Right hindlimb (tissue), 1 donor: ENCODE data around the gene POLR3GL.
A peak's percentile ranks its signal among the peaks of the same experiment; 100 is the strongest.
"Not testable (repeated sequence)": the region's sequence is repeated elsewhere in the genome, so short reads cannot be mapped to it uniquely, and the experiment has no call there.

ENCODE experiments used
- DNase-seq: peaks from one replicate; pipeline ENCODE4 v3.0.0-alpha.2; 2018

POLR3GL gene, protein sequence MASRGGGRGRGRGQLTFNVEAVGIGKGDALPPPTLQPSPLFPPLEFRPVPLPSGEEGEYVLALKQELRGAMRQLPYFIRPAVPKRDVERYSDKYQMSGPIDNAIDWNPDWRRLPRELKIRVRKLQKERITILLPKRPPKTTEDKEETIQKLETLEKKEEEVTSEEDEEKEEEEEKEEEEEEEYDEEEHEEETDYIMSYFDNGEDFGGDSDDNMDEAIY

DNA sequence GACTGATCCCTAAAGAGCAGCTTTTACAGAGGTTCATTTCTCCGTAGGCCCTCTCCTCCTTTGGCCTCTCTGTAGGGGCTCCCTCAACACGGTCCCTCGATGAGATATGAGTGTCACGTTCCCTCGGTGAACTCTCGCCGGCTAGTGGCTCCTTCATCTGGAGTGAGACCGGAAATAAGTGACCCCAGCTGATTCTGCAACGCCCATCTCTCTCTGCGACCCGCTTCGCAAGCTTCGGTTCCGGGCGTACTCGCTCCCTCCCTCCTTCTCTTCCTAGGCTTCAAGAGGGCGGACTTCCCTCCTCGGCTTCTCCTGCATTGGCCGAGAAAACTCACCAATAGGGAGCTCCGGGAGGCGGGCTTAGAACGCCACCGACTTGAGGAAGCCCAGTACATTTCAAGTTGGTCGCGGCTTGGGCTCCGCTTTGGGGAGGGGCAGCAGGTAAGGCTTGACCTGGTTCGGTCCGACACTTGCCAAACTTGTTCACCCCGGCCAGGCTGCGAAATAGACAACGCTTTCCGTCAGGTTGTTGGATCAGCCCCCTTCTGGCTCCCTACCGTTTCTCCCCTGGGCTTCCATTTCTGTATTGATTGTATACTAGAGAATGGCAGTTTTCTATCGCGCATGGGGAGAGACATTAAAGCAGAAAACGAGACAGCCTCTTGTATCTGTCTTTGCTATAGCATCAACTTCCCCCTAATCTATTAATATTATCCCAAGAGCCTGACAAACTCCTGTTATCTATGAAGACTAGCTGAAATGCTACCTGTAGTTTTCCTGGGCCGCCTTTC, at the start of gene POLR3GL, which contains the start of gene ANKRD34A:
Gene POLR3GL, plus strand, starts transcription at position 363 of the 791 bp plus-strand sequence. CDS start 10,176 bp downstream, outside the sequence.
Gene ANKRD34A, minus strand, starts transcription at position 248 of the 791 bp plus-strand sequence. CDS start 2,816 bp downstream, outside the sequence.
- DNase-seq, result peak; percentile 96

DNA sequence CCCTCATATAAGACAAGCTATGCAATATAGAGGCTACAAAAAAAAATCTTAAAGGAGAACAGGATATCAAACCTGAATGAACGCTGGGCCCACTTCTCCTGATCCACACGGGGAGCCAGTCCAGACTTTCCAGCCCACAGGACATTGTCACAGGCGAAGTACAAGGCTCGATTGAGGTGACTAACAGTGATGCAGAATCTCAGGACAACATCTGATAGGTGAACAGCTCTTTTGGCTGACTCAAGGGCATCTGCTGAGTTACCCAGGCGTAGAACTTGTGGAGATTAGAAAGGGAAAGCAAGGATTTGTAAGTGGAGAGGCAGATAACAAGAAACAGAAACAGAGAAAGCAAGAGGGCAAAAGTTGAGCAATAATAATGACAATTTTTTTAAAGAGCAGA, 47.7 kb upstream of the POLR3GL start:
- no peak for DNase-seq

DNA sequence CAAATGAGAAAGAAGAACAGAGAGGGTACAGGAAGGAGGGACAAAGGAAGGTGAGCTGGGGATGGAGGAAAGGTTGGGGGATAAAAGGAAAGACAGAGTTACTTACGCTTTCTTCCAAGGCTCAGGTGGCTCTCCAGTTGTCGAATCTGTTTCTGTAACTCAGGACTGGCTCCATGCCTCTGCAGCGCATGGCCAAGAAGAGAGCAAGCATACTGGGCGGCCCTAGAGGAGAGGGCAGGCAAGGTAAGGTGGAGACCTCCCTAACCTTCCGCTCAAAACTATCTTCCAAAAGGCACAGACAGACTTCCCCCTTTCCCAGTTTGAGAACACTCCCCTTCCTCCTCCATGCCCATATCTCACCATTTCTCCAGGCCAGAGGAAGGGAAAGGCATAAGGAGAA, 46.9 kb upstream of the POLR3GL start:
- DNase-seq, result no peak

DNA sequence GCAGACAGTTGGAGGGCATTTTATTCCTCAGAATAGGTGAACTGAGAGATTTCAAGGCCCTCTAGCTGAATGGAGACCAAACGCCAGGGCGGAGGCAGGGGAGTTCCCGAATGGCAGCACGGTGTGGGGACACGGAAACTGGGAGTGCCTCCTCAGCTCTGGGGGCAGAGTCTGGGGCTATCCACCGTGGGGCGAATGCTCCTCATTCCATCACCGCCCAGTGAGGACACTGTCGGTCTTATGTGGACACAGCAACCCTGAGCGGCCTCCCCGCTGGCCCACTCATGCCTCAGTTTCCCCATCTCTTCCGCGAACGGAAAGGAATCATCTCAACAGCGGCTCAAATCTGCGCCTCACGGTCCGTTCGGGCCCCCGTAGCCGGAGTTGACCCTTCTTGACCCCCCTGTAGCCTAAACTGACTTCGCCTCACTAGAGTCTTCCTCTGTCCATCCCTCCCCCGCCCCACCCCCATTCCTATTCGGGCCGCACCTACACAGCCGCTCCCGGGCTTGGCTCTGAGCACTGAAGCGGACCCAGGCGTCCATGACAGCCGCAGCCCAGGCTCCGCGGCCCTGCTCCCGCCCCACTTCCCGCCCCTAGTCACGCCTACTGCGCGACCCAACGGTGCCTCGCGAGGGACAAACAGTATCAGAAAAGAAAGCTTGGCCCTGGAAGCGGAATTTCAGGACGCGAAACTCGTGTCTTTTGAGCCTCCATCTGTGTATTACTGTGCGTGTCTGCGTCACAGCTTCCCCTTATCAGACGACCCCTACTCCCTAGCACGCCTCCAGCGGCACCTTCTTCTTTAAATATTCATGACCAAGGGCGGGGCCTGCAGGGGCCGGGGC, 46.1 kb upstream of the POLR3GL start, which contains the start of gene PEX11B:
Gene PEX11B, minus strand, starts transcription at position 574 of the 848 bp plus-strand sequence. Its CDS starts 29 bp downstream, at position 545.
- DNase-seq, result peak; percentile 91

DNA sequence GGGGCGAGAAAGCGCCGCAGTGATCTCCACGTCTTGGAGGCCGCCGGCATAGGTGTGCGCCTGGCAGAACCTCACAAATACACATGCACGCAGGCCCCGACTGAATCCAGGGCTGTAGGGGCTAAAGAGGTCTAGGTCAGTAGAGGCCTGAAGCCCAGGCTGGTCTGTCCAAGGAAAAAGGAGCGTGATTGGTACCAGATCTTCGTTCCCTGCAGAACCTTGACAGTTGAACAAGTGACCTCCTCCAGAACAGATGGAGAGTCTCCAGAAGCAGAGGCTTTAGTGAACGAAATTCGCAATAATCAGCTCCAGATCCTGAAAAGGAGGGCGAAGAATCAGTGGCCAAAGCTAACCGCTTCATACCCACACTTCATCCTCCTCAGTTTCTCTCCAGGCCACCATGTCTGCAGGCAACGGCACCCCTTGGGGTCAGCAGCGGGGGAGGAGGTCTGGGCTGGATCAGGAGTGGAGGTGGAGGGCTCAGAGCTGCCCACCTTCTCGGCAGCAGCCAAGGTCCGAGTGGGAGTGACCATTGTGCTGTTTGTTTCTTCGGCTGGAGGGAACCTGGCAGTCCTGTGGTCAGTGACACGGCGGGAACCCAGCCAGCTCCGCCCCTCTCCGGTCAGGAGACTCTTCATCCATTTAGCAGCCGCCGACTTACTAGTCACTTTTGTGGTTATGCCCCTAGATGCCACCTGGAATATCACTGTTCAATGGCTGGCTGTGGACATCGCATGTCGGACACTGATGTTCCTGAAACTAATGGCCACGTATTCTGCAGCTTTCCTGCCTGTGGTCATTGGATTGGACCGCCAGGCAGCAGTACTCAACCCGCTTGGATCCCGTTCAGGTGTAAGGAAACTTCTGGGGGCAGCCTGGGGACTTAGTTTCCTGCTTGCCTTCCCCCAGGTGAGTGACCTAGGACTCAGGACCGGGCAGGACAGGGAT, 45.2 kb upstream of the POLR3GL start:
- DNase-seq, result peak; percentile 63

DNA sequence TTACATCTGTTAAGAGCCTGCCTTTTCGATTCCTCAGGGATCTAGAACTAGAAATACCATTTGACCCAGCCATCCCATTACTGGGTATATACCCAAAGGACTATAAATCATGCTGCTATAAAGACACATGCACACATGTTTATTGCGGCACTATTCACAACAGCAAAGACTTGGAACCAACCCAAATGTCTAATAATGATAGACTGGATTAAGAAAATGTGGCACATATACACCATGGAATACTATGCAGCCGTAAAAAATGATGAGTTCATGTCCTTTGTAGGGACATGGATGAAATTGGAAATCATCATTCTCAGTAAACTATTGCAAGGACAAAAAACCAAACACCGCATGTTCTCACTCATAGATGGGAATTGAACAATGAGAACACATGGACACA, 44.2 kb upstream of the POLR3GL start:
- not testable (repeated sequence) for DNase-seq

DNA sequence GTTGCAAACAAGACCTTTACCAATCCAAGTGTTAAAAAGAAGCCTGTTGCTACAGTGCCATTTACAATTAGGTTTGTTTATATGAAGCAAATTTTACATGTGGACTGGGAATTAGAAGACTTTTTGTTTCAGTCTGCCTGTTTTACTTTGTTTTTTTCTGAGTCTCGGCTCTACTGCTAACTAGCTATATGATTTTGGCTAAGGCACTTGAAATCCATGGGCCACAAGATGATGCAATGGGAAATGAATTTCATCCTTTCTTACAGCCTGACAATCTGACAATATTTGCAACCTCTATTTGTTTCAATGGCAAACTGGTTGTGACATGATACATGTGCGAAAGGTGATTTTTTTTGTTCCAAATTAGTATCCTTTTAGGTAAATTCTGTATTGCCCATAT, 42.2 kb upstream of the POLR3GL start:
- no peak for DNase-seq

DNA sequence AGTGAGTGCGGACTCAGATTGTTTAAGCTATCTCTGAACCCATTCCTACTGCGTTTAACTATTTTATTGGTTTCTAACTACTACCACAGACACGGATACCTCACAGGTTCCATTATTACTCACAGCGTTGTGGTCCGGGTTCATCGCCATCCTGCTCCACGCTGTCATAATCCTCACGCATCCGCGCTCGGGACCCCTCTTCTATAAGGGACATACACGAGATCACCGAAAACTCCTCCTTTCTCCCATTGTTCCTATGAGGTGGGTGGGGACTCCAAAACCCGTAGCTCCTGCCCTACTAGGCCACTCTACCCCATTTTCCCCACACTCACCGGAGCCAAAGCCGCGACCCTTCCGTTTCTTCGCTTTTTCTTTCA, 37.8 kb upstream of the POLR3GL start:
- no peak for DNase-seq

DNA sequence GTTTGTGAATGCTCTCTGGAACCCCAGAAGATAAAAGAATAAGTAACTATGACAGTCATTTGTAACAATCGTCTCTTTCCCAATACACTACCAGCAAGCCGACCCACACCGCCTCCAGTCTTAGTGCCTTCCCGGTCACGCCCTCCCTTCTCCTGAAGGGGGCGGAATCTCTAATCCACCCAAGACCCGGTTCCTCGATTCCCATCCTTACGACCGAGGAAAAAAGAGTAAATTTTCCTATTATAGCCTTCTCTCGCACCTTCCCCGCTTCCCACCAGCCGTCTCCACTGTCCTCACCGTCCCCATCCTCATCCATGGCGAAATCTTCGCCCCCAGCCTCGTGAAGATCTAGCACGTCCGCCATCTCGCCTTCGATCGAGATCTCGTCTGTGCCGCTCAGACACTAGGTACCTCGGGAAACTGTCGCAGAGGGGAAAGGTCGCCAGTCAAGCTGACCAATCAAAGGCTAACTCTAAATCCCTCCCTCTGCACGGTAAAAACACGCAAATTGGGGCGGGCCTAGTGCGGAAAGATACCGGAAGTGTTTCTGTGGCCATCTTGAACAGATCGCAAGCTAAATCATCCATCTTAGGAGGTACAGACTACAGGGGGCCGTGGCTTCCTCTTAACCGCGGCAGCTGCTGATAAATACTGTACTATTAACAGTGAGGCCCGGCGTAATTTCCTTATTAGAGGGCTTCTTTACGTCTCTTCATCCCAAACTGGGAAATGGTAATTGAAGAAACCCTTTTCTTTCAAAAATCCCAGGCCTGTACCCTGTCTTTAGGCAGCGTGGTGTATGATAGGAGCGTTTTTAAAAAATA, 37.2 kb upstream of the POLR3GL start, which contains the start of gene RBM8A:
Gene RBM8A, minus strand, starts transcription at position 422 of the 824 bp plus-strand sequence. Its CDS starts 58 bp downstream, at position 364.
- DNase-seq, result peak; percentile 98

DNA sequence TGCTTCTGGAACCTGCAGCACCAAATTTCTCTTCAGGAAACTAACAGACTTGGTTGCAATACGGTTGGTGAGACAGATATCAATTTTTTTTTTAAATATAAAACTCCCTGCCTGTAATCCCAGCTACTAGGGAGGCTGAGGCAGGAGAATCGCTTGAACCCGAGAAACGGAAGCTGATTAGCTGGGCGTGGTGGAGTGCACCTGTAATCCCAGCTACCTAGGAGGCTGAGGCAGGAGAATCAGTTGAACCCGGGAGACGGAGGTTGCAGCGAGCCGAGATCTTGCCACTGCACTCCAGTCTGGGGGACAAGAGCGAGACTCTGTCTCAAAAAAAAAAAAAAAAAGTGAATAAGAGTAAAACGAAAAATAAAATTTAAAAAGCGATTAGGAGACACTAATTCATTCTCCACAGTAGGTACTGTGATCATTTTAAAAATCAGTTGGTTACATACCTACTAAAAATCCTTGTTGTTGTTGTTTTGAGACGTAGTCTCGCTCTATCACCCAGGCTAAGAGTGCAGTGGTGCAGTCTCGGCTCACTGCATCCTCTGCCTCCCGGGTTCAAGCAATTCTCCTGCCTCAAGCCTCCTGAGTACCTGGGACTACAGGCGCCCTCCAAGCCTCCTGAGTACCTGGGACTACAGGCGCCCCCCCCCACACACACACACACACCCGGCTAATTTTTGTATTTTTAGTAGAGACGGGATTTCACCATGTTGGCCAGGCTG, 36.4 kb upstream of the POLR3GL start:
- no peak for DNase-seq

DNA sequence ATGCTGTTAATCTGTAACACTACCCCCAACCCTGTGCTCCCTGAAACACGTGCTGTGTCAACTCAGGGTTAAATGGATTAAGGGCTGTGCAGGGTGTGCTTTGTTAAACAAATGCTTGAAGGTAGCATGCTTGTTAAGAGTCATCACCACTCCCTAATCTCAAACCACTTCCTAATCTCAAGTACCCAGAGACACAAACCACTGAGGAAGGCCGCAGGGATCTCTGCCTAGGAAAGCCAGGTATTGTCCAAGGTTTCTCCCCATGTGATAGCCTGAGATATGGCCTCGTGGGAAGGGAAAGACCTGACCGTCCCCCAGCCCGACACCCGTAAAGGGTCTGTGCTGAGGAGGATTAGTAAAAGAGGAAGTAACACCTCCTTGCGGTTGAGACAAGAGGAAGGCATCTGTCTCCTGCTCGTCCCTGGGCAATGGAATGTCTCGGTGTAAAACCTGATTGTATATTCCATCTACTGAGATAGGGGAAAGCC, 31.9 kb upstream of the POLR3GL start:
- DNase-seq, result not testable (repeated sequence)

DNA sequence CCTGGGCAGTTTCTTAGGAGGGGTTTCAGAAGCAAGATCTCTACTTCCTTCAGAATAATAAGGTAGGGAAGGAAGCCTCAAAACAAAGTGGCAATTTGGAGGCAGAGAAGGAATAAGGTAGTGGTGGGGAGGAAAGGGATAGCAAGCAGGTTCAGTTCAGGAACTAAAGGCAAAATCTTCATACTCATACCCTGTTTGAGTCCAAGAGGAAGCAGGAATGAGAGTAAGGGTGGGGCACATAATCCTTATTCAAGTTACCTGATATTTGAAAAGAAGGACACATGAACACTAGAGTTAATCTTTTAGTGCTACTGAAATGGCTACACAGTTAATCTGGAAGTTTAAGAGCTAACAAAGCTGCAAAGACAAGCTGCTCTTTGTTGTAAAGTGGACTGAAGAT, 28.8 kb upstream of the POLR3GL start:
- no peak for DNase-seq

DNA sequence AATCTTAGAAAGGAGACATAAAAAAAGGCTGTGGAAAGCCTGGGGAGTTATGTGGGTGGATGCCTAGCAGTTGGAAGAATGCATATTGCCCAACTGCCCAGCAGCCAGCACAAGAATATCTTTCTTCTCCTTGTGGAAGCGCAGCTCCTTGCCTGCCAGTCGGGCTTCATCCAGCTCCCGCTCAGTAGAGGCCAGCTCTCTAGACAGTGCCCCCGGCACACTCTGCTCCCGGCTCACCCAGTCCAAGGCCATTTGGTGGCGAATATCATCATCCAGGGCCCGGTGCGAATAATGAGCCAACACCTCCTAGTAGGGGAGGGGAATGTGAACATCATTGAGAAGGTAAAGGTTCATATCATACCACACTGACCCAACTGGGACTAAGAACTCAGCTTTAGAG, 28.2 kb upstream of the POLR3GL start:
- DNase-seq, result no peak

DNA sequence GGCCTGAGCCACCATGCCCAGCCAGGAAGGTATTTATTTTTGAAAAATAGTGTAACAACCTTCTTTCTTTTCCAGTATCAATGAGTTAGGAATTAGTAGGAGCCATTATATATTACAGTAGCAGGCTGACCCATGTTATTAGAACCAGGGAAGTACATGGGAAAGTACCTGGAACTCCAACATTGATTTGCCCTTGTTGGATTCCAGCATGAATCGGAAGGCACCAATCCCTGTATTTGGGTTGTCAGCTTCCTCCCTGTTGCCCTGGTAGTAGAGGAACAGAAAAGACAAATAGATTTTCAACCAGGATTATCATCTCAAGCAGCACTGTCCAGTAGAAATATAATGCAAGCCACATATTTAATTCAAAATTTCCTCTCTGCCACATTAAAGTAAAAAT, 27.1 kb upstream of the POLR3GL start:
- no peak for DNase-seq

DNA sequence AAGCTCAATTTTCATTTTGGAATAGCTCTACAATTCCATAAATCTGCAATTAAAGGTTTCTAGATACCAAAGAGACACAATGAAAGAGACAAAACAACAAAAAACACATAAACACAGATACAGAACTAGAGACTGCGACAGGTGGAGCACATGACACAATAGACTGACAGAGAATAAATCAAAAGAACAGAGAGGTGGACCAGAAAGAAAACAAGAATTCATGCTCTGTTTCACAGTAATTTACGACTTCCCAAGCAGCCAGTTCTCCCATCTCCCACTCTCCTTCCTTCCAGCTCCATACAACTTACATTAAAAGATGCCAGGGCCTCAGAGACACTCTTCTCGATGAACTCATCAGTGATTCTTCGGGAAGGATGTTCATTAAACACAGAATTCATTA, 22.1 kb upstream of the POLR3GL start:
- no peak for DNase-seq

DNA sequence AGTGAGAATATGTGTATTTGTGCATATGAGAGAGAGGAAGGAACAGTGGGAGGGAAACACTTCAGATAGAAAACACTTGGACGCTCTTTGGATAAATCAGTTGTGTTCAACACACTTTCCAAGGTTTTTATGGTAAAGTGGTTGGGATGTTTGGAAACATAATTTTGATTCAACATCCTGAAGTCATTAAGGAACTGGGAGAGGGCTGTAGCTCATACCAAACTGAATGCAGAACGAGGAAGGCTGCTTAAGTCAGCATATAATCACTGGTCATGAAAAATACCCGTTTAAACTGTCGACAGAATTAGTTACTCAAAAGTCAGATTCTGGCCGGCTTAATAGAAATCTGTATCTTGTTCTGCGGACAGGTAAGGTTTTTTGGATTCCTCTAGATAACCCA, 21.6 kb upstream of the POLR3GL start:
- DNase-seq, result no peak

DNA sequence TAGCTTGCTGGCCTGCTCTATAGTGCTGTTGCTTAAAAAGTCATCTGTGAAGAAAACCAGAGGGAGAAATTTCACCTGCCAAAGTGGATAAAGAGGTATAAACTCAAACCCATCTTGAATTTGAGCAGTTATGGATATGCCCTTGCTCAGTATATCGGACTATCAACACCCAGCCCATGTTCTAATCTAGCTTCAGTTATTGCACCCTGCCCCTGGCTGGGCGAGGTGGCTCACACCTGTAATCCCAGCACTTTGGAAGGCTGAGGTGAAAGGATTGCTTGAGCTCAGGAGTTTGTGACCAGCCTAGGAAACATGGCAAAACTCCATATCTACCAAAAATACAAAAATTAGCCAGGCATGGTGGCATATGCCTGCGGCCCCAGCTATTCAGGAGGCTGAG, 20.0 kb upstream of the POLR3GL start:
- no peak for DNase-seq

DNA sequence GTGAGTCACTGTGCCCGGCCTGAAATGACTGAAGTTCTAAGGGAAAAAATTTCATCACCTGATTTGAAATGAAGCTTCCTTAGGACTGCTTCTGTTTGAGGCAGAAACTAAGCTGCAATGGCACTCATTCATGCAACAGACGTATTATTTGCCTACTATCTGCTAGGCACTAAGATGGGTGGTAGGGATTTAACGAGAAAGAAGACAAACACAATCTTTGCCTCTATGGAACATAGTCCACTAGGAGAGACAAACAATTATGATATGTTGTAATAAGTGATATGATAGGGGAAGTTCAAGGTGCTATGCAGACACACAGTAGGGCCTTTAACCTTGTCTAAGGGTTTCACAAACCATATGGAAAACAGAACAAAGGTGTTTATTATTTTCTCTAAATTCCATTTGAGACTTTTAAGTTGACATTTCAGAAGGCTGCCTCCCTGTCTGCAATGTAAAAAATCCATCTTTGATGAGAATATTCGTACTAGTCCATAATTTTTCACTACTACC, 18.0 kb upstream of the POLR3GL start:
- no peak for DNase-seq

DNA sequence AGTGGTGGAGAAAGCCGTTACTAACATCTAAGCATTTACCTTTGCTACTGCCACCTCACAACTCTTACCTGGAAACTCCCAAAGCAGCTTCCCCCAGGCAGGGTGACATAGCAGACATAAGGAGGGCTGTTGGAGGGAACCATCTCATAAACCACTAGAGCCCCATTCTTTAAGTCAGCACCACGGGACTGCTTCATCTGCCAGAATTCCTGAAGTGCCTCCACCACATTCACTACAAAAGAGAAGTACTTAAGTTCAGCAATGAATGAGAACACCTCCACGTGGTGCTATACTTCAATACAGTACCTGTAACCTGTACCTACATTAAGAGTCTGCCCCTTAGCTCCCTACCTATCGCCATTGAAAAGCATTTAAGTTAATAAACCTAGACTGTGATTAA, 16.9 kb upstream of the POLR3GL start:
- no peak for DNase-seq

DNA sequence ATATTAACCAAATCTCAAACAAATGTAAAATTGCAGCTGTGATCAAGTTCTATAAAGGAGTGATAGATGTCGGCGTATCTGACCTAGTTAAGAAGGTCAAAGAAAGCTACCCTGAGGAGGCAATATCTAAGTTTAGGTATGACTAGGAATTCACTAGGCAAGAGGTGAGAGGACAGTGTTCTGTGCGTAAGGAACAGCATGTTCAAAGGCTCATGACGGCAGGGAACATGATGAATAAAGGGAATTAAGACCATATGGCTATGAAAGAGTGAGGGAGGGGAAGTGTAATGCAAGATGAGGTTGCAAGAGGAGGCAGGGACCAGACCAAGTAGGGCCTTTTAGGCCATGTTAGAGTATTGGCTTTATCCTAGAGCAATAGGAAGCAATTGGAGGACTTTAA, 15.3 kb upstream of the POLR3GL start:
- DNase-seq, result no peak
